Tongue (tissue), 3 donors: ENCODE measurements around the gene CD28. TPM values are rescaled to one million over a fixed set of nuclear protein-coding genes. Genes with fewer than 3 reads are reported as not detected.
"Not testable (repeated sequence)": the region's sequence is repeated elsewhere in the genome, so short reads cannot be mapped to it uniquely, and the experiment has no call there.

ENCODE experiments used
- DNase-seq: peaks from one replicate; pipeline ENCODE4 v3.0.0-alpha.2; 2015
- small RNA-seq: library from RNA; depleted of rRNA; stranded (forward); fragments of <200 nt; gene quantifications from one replicate; pipeline ENCODE3, GENCODE V24; 2014; ENCODE audit warnings: low replicate concordance
- total RNA-seq: library from RNA; depleted of rRNA; stranded (reverse); fragments of >200 nt; gene quantifications from one replicate; pipeline ENCODE4 v1.2.3, GENCODE V29; 2014

Gene CD28
- total RNA-seq, 1 donor from 2014 or later, result 2.4 TPM

GRCh38 chr2:203784710-203785270 is 78.4 kb downstream of the CD28 start:
- not testable (repeated sequence) for DNase-seq

- DNase-seq, result not testable (repeated sequence)
These were observed 79.1 kb downstream of the CD28 start for GRCh38 chr2:203785391-203786110.

DNA sequence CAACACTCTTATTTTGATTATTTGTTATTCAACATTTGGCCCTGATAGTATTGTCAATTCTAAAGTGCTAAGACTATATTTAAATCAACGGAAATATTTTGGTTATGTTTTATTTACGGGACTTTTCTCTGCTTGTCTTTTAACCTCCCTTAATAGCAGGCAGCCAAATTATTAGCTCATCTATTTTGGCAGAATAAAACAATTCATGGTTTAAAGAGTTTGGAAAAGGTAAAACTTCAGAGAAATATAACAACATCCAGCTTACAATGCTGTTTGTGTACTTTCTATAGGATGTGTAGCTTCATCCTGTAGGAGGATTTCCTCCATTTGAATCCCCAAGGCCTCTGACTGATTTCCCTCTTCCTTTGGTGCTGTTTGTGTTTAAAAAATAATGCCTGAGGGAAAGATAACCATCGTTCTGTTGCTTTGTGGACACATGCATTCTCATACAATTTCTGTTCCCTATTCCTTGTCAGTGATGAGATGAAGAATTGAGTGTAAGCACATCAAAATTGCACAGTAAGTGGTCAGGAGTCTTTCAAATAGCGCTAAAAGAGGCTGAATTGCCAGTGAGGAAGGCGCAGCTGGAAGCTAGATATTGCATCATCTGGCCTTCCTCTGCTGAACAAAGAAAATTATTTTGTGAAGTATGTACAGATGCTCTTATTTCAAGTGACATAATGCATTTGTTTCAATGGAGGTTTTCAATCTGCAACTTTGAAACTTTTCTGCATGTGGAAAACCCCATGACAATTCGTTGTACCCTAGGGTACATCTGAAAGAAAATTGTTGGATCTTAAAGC is 80.3 kb downstream of the CD28 start:
- DNase-seq, result peak; percentile 82

- DNase-seq, result no peak
These were observed 81.5 kb downstream of the CD28 start for GRCh38 chr2:203787979-203788378.

Small RNAs within 50 kb of the gene (small RNA-seq; reads per million reads assigned to genes)
- gene AC125238.1 (not detected), gene RNU6-474P (not detected)

Other genes with a start within 250 kb of the CD28 start
- 77.4 TPM for gene RAPH1, start 171.3 kb upstream of the CD28 start, total RNA-seq
- 1.2 TPM for gene CTLA4, start 161.1 kb downstream of the CD28 start, total RNA-seq
- 0.10 TPM for gene ICOS, start 230.1 kb downstream of the CD28 start, total RNA-seq